Uterus (tissue), 4 donors: ENCODE measurements around the gene RTF1. TPM values are rescaled to one million over a fixed set of nuclear protein-coding genes. Genes with fewer than 3 reads are reported as not detected.
"Not testable (repeated sequence)": the region's sequence is repeated elsewhere in the genome, so short reads cannot be mapped to it uniquely, and the experiment has no call there.

Experiments used
- DNase-seq, 2 donors: peaks; one replicate each; pipeline ENCODE4 v3.0.0-alpha.2; 2019 to 2020
- H3K27ac ChIP-seq, 2 donors: fragments of 200-600 bp; sonication (generic); 1 replicate in 1 of 2; 2 replicates in 1 of 2; pipeline ENCODE4 v1.5.1; 2016 to 2018
- H3K27me3 ChIP-seq, 2 donors: fragments of 200-600 bp; sonication (generic); one replicate each; pipeline ENCODE4 v1.5.1; 2018 to 2019; ENCODE audit warnings: control low read depth in 1 of 2
- H3K36me3 ChIP-seq, 2 donors: fragments of 200-600 bp; sonication (generic); one replicate each; pipeline ENCODE4 v1.5.1; 2019; ENCODE audit warnings: control low read depth in 1 of 2
- H3K4me1 ChIP-seq, 2 donors: fragments of 200-600 bp; sonication (generic); one replicate each; pipeline ENCODE4 v1.5.1; 2018 to 2019; ENCODE audit warnings: control low read depth in 1 of 2
- H3K4me3 ChIP-seq, 2 donors: fragments of 200-600 bp; sonication (generic); 1 replicate in 1 of 2; 2 replicates in 1 of 2; pipeline ENCODE4 v1.5.1; 2018 to 2019; ENCODE audit warnings: mild to moderate bottlenecking in 1 of 2
- H3K9me3 ChIP-seq, 2 donors: fragments of 200-600 bp; sonication (generic); one replicate each; pipeline ENCODE4 v1.5.1; 2019; ENCODE audit warnings: control low read depth in 1 of 2
- POLR2A ChIP-seq, 2 donors: fragments of 450-650 bp; IDR thresholded peaks; one replicate each; pipeline ENCODE4 v1.6.1; 2016; ENCODE audit warnings: antibody characterized with exemption in 2 of 2, mild to moderate bottlenecking in 1 of 2, moderate library complexity in 1 of 2
- intact Hi-C: fragments of 100-400 bp; cut with DNase I; formaldehyde crosslinking; loops from one replicate; pipeline ENCODE4 v1.15.1; 2023; ENCODE audit warnings: low total_unique reads
- total RNA-seq, 4 donors: library from RNA; depleted of rRNA in 3 of 4; stranded (reverse); fragments of >200 nt in 3 of 4; gene quantifications; one replicate each; pipeline versions ENCODE4 v1.1.0 to v1.2.4, GENCODE V29; 2014 to 2023
- TF ChIP-seq, protein P1 (sequence below), 4 experiments: fragments of 200-600 bp in 2 of 4; fragments of 450-650 bp in 2 of 4; sonication (generic) in 2 of 4; IDR thresholded peaks; one replicate each; pipeline ENCODE4 v1.5.1; 2016 to 2019; ENCODE audit warnings: antibody characterized with exemption in 4 of 4, mild to moderate bottlenecking in 2 of 4, moderate library complexity in 1 of 4
- donor health status: DM: yes; HTN: yes; CAD: no.

The RTF1 gene
- total RNA-seq, 4 donors from 2014 or later, result 7.4 to 39.6 (median 24.2) TPM

DNA sequence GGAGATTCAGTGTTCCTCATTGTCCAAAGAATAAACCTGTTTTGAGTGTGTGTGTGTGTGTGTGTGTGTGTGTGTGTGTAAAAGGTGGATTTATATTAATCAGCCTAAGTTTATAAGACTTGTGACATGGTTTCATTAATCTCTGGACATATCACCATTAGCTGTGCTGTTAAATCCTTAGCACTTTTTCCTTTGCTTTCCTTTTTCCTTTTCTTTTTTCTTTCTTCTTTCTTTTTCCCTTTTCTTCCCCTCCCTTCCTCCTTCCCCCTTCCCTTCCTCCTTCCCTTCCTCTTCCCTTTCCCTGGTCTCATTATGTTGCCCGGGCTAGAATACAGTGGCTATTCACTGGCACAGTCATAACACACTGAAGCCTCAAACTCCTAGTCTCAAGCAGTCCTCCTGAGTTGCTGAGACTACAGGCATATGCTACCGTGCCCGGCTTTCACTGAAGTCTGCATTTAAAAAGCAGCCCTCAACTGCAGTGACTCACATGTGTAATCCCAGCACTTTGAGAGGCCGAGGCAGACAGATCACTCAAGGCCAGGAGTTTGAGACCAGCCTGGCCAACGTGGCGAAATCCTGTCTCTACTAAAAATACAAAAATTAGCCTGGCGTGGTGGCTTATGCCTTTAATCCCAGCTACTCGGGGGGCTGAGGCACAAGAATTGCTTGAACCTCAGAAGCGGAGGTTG lies 48.1 kb downstream of the RTF1 start:
- Histone ChIP-seq H3K4me1 (no peaks in the 10 kb centered on the region), H3K9me3 (no peaks in the 10 kb centered on the region), H3K27me3 (no peaks in the 10 kb centered on the region), H3K27ac (no peak overlapping the region), H3K36me3 (no peaks in the 10 kb centered on the region), H3K4me3 (no peak overlapping the region)
- intact Hi-C loops, result no loop called here
- DNase-seq, result no peak
- TF ChIP-seq, protein P1, sequence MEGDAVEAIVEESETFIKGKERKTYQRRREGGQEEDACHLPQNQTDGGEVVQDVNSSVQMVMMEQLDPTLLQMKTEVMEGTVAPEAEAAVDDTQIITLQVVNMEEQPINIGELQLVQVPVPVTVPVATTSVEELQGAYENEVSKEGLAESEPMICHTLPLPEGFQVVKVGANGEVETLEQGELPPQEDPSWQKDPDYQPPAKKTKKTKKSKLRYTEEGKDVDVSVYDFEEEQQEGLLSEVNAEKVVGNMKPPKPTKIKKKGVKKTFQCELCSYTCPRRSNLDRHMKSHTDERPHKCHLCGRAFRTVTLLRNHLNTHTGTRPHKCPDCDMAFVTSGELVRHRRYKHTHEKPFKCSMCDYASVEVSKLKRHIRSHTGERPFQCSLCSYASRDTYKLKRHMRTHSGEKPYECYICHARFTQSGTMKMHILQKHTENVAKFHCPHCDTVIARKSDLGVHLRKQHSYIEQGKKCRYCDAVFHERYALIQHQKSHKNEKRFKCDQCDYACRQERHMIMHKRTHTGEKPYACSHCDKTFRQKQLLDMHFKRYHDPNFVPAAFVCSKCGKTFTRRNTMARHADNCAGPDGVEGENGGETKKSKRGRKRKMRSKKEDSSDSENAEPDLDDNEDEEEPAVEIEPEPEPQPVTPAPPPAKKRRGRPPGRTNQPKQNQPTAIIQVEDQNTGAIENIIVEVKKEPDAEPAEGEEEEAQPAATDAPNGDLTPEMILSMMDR (IDR thresholded peaks at IDR 0.05), result no peak
- no peak for TF ChIP-seq POLR2A (IDR thresholded peaks at IDR 0.05)

DNA sequence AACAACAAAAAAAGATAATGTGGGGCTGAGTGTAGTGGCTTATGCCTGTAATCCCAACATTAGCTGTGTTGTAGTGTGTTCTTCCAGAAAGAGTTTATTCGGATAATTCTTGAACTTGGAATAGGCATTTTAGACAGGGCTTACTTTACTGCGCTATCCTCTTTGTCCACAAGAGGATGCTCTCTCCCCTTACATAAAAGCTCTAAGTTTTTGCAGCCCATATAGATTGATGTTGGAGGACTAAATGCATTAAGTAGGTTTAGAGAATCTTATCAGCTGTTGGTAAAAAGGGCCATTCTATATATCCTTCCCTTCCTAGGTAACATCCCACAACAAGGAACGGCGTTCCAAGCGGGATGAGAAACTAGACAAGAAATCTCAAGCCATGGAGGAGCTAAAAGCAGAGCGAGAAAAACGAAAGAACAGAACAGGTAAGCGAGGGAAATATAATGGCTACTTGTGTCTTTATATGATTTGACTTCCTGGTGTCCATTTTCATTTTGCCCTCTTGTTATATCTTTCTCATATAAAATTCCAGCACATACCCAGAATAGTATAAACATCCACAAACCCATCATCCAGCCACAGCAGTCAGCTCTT lies 49.0 kb downstream of the RTF1 start:
- no peak overlapping the region for H3K4me3 ChIP-seq
- no peak for DNase-seq
- intact Hi-C loops, result no loop called here
- no peaks in the 10 kb centered on the region for H3K4me1 ChIP-seq
- no peaks in the 10 kb centered on the region for H3K36me3 ChIP-seq
- H3K9me3 ChIP-seq, result no peaks in the 10 kb centered on the region
- H3K27ac ChIP-seq, result no peak overlapping the region
- no peak for TF ChIP-seq POLR2A (IDR thresholded peaks at IDR 0.05)
- TF ChIP-seq, protein P1 (IDR thresholded peaks at IDR 0.05), result peak; percentile 24 to 40 (median 30)
- H3K27me3 ChIP-seq, result no peaks in the 10 kb centered on the region

DNA sequence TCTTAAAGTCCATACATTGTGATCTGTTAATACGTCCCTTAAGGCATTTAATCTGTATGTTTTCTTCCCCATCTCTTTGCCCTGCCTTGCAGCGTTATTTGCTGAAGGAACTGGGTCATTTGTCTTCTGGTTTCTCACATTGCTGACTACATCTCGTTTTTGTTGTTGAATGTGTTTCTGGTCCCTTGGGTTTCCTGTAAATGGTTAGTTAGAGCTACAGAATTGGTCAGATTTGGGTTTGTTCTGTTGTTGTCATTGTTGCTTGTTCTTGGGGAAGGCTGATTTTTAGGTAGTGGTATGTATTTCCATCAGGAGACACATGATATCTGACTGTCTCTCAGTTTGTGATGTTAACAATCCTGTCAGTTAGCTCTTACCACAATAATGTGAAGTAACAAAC lies 49.8 kb downstream of the RTF1 start:
- intact Hi-C loops, result no loop called here
- Histone ChIP-seq H3K4me1 (no peaks in the 10 kb centered on the region), H3K27me3 (no peaks in the 10 kb centered on the region), H3K9me3 (no peaks in the 10 kb centered on the region), H3K36me3 (no peaks in the 10 kb centered on the region), H3K27ac (no peak overlapping the region), H3K4me3 (no peak overlapping the region)
- TF ChIP-seq, protein P1 (IDR thresholded peaks at IDR 0.05), result no peak
- no peak for TF ChIP-seq POLR2A (IDR thresholded peaks at IDR 0.05)
- DNase-seq, result no peak

DNA sequence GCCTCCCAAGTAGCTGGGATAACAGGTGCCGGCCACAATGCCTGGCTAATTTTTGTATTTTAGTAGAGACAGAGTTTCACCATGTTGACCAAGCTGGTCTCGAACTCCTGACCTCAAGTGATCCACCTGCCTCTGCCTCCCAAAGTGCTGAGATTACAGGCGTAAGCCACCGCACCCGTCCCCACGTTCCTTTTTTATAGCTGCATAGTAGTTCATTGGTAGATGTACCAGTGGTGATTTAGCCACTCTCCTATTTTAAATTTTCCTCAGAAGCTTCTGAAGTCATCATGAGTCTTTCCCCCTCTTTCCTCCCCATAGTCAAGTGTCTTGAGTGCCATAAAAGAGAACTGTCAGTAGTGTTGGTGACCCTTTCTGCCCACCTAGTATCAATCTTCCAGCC lies 52.7 kb downstream of the RTF1 start:
- DNase-seq, H3K27me3 ChIP-seq, H3K36me3 ChIP-seq, H3K4me1 ChIP-seq, H3K9me3 ChIP-seq, H3K27ac ChIP-seq, intact Hi-C loops, H3K4me3 ChIP-seq: not testable (repeated sequence)

DNA sequence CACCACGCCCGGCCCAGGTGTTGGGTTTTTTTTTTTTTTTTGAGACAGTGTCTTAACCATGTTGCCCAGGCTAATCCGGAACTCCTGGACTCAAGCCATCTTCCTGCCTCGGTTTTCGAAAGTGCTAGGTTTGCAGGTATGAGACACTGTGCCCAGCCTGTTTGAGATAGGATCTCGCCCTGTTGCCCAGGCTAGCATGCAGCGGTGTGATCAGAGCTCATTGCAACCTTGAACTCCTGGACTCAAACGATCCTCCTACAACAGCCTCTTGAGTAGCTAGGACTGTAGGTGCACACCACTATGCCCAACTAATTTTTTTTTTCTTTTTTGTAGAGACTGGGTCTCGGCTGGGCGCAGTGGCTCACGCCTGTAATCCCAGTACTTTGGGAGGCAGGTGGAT lies 56.5 kb downstream of the RTF1 start:
- intact Hi-C loops, result no loop called here
- Histone ChIP-seq H3K36me3 (no peaks in the 10 kb centered on the region), H3K27ac (no peak overlapping the region)

More for the DNA sequence above, 56.5 kb downstream of the RTF1 start:
- no peaks in the 10 kb centered on the region for H3K4me1 ChIP-seq
- TF ChIP-seq, protein P1 (IDR thresholded peaks at IDR 0.05), result no peak
- no peak for DNase-seq
- no peak overlapping the region for H3K4me3 ChIP-seq
- H3K27me3 ChIP-seq, result no peaks in the 10 kb centered on the region
- H3K9me3 ChIP-seq, result no peaks in the 10 kb centered on the region
